ENCODE measurements around the gene HIVEP3. TPM values are rescaled to one million over a fixed set of nuclear protein-coding genes. Genes with fewer than 3 reads are reported as not detected.

HIVEP3 gene
- total RNA-seq, 1 experiment from 2014 or later = 0.55 TPM

GRCh38 chr1:41822866-41823265 lies 95.9 kb downstream of the HIVEP3 start:
- Mint-ChIP-seq H3K27me3 (ENCODE audit: low read depth) (peaks cover 3% of the 10 kb centered on the region; the same call in 1 of the 2 replicates), H3K27ac (no peak overlapping the region), H3K36me3 (no peaks in the 10 kb centered on the region), H3K4me3 (no peak overlapping the region), H3K4me1 (peaks cover 34% of the 10 kb centered on the region), H3K9me3 (no peaks in the 10 kb centered on the region)
- CTCF ChIA-PET = interaction anchor here (1.6 kb wide), 1 partner anchor 249 kb away, joined by 5 read pairs; no protein-coding TSS in a partner anchor
- POLR2A ChIA-PET = no interaction called here
- TF ChIP-seq FOXP4 (CRISPR knock-in tag; IDR thresholded peaks at IDR 0.05) (no peak), TEAD1 (CRISPR knock-in tag; IDR thresholded peaks at IDR 0.05) (no peak), PRRX2 (CRISPR knock-in tag; IDR thresholded peaks at IDR 0.05) (no peak), MLX (CRISPR knock-in tag; IDR thresholded peaks at IDR 0.05) (no peak), E2F4 (CRISPR knock-in tag; IDR thresholded peaks at IDR 0.05; ENCODE audit: borderline replicate concordance, low read depth) (no peak), FOXJ3 (CRISPR knock-in tag; IDR thresholded peaks at IDR 0.05; ENCODE audit: borderline replicate concordance) (no peak), NFATC4 (CRISPR knock-in tag; IDR thresholded peaks at IDR 0.05) (no peak), TCF7 (CRISPR knock-in tag; IDR thresholded peaks at IDR 0.05; ENCODE audit: low read depth) (no peak), ZNF317 (CRISPR knock-in tag; IDR thresholded peaks at IDR 0.05; ENCODE audit: borderline replicate concordance, low read depth) (no peak), E2F5 (CRISPR knock-in tag; IDR thresholded peaks at IDR 0.05) (no peak), NFE2L1 (CRISPR knock-in tag; IDR thresholded peaks at IDR 0.05) (no peak), IRF1 (CRISPR knock-in tag; IDR thresholded peaks at IDR 0.05) (no peak), ATF6 (CRISPR knock-in tag; IDR thresholded peaks at IDR 0.05) (no peak), E2F1 (CRISPR knock-in tag; IDR thresholded peaks at IDR 0.05) (no peak), ZNF423 (CRISPR knock-in tag; IDR thresholded peaks at IDR 0.05) (no peak)
- DNase-seq (ENCODE audit: low spot score) (no peak), ATAC-seq (no peak)

GRCh38 chr1:41819843-41820242 lies 98.9 kb downstream of the HIVEP3 start:
- DNase-seq (ENCODE audit: low spot score) = no peak
- POLR2A ChIA-PET = no interaction called here
- H3K27me3 Mint-ChIP-seq (ENCODE audit: low read depth) = peaks cover 3% of the 10 kb centered on the region; the same call in 1 of the 2 replicates
- H3K36me3 Mint-ChIP-seq = no peaks in the 10 kb centered on the region
- H3K4me1 Mint-ChIP-seq = peaks cover 20% of the 10 kb centered on the region
- no peak overlapping the region for H3K27ac Mint-ChIP-seq
- no peak for ATAC-seq
- H3K4me3 Mint-ChIP-seq = no peak overlapping the region
- CTCF ChIA-PET = no interaction called here
- H3K9me3 Mint-ChIP-seq = no peaks in the 10 kb centered on the region
- TF ChIP-seq GTF2I (CRISPR knock-in tag; conservative IDR thresholded peaks at IDR 0.05) = no peak
- no peak for TF ChIP-seq ZMAT4 (CRISPR knock-in tag; IDR thresholded peaks at IDR 0.05)
- TF ChIP-seq ETV6 (CRISPR knock-in tag; IDR thresholded peaks at IDR 0.05) = no peak
- TF ChIP-seq NFATC4 (CRISPR knock-in tag; IDR thresholded peaks at IDR 0.05) = no peak
- TF ChIP-seq MLX (CRISPR knock-in tag; IDR thresholded peaks at IDR 0.05) = no peak
- TF ChIP-seq ATF2 (CRISPR knock-in tag; IDR thresholded peaks at IDR 0.05; ENCODE audit: borderline replicate concordance, low read depth) = no peak
- no peak for TF ChIP-seq SMAD4 (CRISPR knock-in tag; IDR thresholded peaks at IDR 0.05)
- no peak for TF ChIP-seq RORB (CRISPR knock-in tag; IDR thresholded peaks at IDR 0.05)
- TF ChIP-seq EMX1 (CRISPR knock-in tag; IDR thresholded peaks at IDR 0.05) = no peak
- TF ChIP-seq HMGXB4 (CRISPR knock-in tag; IDR thresholded peaks at IDR 0.05) = no peak

Measured in WTC11 (cell line).